Dedifferentiated amniotic fluid mesenchymal stem cell (primary cell): ENCODE results near the gene NOX4.
"Not testable (repeated sequence)": the region's sequence is repeated elsewhere in the genome, so short reads cannot be mapped to it uniquely, and the experiment has no call there.

ENCODE experiments used
- DNase-seq: peaks from one replicate; pipeline ENCODE4 v3.0.0-alpha.2; 2016; ENCODE audit errors: extremely low spot score

NOX4 gene

DNA sequence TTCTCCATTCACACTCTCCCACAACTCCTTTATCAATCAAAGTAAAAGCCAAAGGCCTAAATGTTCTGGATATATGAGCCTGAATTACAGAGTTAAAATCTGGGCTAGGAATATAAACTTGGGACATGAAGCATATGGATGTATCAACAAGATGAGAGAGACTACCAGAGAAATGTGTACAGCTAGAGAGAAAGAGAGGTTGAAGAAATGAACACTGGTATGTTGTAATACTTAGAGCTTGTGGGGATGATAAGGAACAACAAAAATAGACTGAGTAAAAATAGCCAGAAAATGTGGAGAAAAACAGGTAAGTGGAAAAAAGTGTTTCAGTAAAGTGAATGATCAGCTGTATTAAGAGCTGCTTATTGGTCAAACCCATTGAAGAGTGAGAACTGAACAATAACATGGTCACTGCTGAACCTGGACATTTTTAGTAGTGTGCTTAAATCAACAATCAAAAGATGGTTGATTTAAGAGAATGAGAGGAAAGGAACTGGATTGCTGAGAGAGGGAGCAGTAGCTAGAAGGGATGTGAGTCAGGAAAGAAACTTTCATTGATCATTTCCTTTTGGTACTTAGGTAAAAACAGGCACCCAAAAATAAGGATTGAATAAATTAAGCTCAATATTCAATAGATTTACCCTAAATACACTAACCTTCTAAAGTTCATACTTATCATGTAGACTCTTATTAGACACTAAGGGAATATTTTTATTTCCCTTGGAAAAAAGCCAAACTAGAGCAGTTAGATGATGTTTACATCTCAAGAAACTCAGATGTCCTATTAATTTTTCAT is 111.0 kb downstream of the NOX4 start:
- not testable (repeated sequence) for DNase-seq

DNA sequence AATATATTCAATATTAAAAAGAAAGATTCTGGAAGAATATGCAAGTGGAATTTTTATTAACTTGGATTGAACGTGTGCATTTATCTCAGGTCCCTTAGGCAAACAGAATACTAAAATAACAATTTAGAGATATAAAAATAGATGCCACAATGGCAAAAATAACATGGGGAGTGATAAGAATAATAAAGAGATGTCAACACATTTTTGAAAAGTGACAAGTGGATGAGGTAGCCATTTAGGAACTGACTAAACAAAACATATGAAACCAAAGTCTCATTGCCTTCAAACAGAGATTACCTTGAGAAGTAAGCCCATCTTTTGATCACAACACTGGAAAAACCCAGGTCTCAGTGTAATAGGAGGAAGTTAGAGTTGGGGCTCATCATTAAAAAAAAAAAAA is 112.2 kb downstream of the NOX4 start:
- not testable (repeated sequence) for DNase-seq

DNA sequence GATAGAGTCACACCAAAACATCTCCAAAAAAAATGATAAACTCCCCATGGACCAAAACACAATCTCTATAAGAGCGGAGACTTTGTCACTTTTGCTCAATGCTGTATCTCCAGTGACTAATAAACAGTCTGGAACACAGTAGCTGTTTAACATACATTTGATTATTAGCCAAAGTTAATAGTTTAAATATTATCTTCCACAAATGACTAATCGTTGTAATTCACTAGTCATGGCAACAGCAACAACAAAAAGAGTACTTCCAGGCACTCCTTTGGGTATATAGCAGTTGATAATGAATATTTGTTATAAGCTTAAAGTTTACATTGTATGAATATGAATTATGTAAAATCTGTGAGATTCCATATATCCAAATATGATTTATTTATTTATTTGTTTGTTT is 121.8 kb downstream of the NOX4 start:
- DNase-seq: not testable (repeated sequence)

DNA sequence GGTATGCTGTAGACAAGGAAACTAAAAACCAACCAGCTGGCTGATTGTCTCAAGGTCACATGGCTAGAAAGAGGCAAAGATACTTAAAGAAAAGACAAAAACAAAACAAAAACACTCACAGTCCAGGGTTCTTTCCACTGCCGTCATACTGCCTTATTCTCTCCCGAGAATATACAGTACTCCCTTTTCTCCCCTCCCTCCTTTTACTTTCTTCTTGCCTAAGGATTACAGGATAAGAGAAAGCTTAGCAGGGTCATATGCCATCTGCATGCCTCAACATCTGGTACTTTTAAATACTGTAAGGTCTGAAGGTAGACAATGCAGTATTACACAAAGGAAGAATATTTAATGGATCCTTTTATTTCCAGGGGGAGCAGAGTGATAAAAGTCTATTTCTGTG is 126.3 kb downstream of the NOX4 start:
- not testable (repeated sequence) for DNase-seq

DNA sequence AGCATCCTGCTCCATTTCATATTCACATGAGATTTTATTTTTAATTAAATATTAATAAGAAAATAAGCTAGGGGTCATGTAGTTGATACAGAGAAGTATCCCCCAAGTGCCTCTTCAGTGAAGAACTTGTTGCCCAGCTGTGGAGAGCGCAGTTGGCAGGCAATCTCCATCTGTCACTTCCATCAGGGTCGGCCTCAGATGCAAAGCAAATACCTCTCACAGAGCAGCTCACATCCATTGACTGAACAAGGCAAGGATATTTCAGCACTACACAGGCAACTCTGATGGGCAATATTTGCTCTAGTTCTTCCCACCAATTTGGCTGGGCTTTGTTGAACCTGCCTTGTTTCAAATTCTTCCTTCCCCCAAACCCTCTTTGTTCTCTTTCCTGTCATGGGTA is 129.4 kb downstream of the NOX4 start:
- DNase-seq: no peak

DNA sequence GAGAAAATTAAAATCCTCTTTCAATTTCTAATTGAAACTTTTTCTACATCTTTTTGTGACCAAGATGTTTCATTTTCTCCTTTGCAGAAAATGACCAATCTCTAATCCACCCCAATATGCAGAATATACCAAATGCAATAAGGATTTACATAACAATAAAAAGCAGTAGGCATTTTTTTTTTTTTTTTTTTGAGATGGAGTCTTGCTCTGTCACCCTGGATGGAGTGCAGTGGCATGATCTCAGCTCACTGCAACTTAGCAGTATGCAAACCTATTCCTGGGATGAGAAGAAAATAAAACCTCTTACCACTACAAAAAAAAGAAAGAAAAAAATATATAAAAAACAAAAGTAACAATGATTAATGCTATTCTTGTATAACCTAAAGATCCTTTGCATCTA is 132.0 kb downstream of the NOX4 start:
- not testable (repeated sequence) for DNase-seq

DNA sequence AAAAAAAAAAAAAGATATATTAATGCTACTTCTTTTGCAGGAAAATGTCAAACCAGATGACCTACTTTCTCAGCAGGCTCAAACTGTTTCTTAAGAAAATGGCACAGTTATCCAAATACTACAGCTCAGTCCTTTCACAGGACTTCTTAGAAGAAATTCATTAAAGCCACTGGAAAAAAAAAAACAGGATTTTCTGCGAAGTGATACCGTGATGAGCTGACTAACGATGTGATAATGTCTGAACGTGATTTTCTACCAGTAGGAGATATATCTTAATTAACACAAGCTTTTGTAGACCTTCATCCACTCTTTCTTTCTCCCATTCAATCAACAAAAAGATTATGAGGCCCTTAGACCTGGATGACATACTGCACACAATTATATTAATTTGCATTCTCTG is 132.4 kb downstream of the NOX4 start:
- no peak for DNase-seq

DNA sequence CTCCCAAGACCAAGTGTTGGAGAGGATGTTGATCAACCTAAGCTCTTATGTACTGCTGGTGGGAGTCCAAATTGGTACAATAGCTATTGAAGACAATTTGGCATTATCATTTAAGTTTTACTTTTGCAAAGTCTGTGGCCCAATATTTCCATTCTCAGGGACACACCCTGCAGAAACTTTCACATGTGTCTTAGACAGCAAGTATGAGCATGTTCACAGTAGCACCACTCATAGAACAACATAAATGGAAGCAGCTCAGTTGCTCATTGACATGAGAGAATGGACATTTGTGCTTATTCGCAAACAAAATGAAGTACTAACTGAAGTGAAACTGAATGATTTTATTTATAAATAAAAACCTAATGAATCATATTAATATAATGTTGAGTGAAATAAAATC is 135.5 kb downstream of the NOX4 start:
- no peak for DNase-seq

DNA sequence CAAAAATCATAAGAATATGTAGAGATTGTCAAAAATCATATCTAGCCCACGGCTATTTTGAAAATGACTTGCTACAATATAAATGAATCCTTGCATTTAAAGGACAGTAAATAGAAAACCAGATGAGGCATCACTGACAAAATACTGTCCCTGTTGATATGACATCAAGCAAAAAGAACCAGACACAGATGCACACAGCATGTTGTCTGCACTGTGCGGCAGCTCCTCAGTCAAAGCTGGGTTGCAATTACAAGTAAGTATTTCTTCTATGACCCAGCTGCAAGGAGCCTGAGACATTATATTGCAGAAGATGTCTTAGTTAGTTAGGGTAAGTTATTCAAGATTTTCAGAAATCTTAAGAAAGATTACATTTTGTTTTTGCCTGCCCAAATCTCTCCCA is 136.7 kb downstream of the NOX4 start:
- not testable (repeated sequence) for DNase-seq

DNA sequence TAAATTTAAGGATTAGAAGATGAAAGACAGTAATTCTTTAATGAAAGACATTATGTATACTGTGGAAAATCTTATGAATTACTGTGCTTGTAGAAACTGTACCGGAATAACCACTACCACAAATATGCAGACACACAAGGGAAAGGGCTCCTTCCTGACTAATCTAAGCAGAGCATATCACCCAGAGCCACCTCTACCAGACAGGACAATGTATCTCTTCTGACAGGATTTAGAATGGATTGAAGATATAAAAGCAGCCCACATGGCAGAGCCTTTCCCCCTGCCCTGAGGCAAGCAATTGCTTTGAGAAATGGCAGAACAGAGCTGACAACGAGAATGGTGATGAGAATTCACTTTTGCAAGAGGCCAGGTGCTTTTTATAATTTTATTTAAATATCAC is 144.1 kb downstream of the NOX4 start:
- no peak for DNase-seq

DNA sequence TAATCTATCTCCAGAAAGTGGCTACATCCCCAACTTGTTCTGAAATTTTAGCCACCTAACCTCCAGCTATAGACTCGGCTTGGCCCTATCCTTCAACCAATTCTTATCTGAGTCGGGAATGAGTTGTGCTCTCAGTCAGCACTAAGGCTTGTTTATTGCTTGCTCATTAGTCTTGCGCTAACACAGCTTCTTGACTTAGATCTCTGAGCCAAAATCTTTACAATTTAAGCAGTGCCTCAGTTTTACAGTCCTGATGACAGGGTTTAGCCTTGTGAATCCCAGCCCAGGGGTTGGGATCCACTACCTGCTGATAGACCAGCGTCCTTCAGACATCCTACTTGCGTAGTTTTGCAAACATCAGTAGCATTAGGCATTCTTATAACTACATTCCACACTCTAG is 144.6 kb downstream of the NOX4 start:
- no peak for DNase-seq

DNA sequence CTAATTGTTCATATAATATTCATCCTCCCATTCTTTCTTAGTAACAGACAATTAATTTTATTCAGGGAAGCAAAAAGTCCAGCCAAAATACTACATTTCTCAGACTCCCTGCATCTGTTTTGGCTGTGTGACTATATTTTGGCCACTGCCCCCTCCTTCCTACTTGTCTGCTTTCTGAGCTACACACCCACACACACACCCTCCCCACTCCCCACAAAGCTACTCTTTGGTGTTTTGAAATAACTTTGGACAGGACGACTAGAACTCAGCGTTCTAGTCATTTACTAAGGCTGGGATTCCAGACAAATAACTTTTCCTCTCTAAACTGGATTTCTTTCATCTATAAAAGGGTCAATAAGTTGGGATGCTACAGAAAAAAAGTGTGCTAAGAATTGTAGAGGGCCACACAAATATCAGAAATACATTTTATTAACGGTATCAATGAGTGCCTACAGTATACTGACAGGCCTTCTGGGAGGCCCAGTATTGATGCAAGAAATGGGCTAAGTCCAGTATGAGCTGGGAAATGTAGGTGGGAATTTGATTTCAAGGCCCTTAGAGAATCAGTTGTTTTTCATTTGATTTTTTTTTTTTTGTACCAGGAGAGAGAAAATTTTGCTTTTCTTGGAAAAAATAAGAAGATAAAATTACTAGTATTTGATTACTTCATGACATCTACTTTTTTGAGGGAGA is 148.1 kb downstream of the NOX4 start:
- DNase-seq: not testable (repeated sequence)

DNA sequence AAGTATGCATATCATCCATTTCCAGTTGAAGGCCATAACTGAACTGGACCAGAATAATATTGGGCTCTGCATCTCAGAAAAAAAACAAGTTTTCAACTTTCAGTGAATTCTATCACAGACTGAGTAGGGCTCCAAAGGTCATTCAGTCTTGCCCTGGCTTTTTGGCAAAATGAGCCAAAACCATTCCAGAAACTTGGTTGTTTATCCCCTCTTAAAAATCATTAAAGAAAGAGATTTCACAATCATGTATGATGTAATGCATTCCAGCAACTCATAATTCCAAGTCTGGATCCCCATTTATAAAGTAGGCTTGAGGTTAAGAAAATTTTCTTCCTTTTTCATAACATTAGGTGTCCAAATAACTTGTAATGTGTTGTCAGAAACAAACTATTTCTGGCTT is 150.7 kb downstream of the NOX4 start:
- DNase-seq: not testable (repeated sequence)

DNA sequence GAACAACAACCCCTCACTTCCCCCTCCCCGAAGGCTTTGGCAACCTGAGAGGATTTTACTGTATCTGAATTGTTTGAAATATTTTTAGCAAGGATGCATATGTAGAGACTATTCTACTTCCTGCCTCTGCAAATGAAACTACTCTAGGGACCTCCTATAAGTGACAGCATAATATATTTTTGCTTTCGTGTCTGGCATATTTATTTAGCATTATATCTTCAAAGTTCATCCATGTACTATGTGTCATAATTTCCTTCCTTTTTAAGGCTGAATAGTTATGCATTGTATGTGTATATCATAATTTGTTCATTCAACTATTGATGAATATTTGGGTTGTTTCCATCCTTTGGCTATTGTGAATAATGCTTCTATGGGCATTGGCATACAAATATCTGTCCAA is 153.1 kb downstream of the NOX4 start:
- DNase-seq: not testable (repeated sequence)

DNA sequence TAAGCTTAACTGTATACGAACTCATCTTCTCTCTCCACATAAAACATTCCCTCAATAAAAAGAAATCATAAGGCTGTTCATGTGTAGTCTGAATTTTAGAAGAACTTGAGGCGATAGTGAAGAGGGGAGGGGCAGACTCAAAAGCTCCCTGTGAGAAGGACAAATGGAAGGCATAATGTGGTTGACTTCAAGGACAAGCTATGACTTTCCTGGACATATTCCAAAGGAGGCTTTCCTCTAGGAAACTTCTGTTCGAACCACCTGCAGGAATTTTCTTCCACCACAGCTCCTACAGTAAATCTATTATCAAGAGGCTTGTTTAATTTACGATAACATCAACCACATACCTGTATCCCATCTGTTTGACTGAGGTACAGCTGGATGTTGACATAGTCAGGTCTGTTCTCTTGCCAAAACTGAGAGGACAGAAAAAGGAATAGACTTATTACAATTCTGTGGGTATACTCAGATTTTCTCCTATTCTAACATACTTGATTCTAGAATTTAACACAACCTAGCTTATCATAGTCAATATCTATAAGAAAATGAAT is 154.0 kb downstream of the NOX4 start:
- DNase-seq: not testable (repeated sequence)

DNA sequence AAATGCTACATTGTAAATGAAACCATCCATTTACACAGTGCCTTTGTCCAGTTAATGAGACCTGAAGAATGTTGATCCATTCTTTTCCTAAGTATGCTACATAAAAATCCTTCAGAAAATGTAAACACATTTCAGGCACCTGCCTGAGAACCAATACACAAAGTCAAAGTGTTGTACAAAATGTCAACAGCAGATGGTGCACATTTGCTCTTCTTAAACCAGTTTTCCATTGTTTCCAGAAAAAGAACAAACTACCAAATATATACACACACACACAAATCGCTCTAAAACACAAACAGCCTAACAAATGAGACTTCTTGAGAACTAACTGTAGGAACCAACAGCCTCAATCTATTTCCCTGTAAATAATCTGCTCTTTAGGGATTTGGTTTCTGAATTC is 157.5 kb downstream of the NOX4 start:
- DNase-seq: peak; percentile 35

DNA sequence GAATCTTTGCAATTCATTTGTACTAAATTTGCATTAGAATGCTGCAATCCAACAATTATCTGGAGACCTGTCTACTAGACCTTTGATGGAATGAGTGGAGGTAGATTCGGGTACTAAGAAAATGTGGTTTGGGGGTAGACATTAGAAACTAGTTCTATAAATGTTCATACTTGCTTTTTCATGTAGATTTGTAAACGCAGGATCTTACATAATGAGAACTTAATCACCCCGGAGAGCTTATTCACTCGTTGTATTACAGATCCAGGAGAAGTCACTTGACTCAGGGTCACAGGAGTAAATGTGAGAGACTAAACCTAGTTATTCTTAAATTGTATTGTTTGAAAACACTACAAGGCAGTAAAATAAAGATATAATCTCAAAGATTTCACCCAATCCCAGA is 159.2 kb downstream of the NOX4 start:
- not testable (repeated sequence) for DNase-seq

DNA sequence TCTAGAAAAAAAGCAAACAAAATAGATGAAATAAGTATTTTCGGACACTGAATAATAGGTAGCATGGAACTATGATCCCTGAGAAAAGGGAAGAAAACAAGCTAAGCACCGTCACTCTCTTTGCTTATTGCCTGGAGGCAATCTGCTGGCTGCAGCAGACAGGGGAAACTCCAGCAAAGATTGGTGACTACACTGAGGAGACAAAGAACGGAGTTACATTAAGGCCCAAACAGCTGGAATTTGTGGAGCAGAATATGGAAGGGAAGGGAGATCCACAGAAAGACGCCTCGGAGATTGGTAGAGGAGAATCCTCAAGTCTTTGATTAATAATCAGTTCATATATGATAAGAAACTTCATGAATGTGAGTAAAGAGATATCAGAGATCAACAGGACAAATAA is 163.3 kb downstream of the NOX4 start:
- DNase-seq: no peak

DNA sequence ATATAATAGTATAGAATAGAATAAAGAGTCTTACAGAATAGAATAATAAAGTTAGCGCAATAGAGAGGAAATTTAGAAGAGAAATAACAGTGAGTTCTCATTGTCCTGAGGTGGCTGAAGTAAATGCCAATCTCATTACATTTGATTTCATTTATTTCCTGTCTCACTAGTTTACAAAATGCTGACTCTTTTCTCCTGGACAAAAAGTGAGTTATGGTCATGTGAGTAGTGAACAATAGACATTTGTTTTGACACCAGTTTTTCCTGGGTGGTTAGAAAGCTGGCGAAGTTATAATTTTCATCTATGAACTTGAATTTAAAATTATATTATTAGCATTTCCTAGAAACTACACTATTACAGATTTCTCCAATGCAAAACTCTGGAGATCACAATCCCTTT is 169.8 kb downstream of the NOX4 start:
- no peak for DNase-seq

DNA sequence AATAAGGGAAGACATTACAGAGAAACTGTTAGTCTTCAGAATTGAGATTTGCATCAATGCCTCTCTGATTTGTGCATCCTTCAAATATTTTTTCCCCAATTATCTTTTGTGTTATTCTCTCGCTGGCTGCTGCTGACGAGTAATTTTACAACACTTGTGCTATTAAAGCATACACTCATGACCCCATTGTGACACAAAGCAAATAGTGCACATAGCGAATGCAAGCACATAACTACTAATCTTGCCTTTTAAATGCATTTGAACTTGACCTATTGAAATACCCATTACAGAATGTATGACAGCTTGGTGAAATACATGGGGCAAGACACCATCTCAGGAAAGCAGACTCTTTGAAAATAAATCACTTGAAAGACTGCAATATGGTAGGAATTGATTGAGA is 180.6 kb downstream of the NOX4 start:
- not testable (repeated sequence) for DNase-seq

DNA sequence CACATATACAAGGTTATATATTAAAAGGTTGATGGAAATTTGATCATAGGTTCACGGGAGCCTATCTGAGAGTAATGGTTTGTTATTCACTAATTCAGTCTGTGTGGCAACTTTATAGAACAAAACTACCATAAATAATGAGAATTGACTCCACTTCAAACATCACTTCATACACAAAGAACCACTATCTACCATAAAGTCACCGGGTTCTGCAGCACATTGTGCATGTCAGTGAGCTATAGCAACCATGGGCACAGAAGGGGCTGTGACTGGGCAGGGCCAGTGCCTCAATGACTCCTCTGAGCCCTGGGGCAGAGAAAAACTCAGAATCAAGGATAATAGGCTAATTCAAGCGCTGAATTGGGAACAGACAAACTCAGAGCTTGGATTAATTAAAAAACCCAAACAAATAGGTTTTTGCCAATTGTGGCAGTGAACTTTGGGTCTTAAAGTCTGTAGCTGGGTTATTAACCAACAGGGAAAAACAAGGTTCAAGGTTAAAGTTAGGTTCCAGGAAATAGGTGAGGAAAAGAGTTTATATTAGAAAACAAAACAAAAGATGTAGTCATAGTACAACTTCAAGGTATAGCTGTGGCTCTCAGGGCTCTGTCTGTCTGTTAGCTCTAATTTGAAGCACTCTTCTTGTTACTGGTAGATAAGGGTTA is 181.7 kb downstream of the NOX4 start:
- DNase-seq: not testable (repeated sequence)

DNA sequence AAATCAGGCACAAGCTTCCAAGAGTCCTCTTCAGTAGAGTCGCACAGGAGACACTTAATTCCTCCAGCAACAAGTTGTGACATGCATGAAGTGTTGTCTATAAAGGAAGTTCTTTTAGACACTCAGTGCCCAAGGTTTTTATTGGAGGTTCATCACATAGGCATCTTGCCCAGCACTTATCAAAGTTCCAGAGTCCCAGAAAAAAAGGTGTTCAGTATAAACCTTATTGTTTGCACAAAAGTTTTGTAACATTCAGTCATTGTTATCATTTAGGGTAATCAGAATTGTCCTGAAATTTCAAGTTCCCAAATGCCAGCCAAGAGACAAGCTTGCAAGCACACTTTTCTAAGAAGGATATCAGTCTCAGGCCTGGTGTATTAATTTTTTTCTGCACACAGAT is 182.9 kb downstream of the NOX4 start:
- not testable (repeated sequence) for DNase-seq
